Stomach (tissue), 9 donors: ENCODE results near the gene ROBO2. TPM values are rescaled to one million over a fixed set of nuclear protein-coding genes. Genes with fewer than 3 reads are reported as not detected.

ENCODE experiments used
- DNase-seq, 2 donors: peaks; one replicate each; pipeline versions ENCODE4 v3.0.0 to v3.0.0-alpha.2; 2013 to 2019
- H3K27ac ChIP-seq, 5 donors: fragments of 200-600 bp in 4 of 5; sonication (generic) in 4 of 5; one replicate each; pipeline ENCODE4 v1.5.1; 2013 to 2019; ENCODE audit warnings: mild to moderate bottlenecking in 1 of 5, moderate library complexity in 1 of 5
- H3K27me3 ChIP-seq, 3 donors: fragments of 200-600 bp; sonication (generic); one replicate each; pipeline ENCODE4 v1.5.1; 2017 to 2019; ENCODE audit warnings: mixed run types in 1 of 3
- H3K36me3 ChIP-seq, 4 donors: fragments of 200-600 bp; sonication (generic); 1 replicate in 3 of 4; 2 replicates in 1 of 4; pipeline ENCODE4 v1.5.1; 2016 to 2019
- H3K4me1 ChIP-seq, 4 donors: fragments of 200-600 bp; sonication (generic); one replicate each; pipeline ENCODE4 v1.5.1; 2016 to 2019
- H3K4me3 ChIP-seq, 4 donors: fragments of 200-600 bp; sonication (generic) in 3 of 4; one replicate each; pipeline ENCODE4 v1.5.1; 2016 to 2019; ENCODE audit warnings: mild to moderate bottlenecking in 1 of 4
- H3K9me3 ChIP-seq, 4 donors: fragments of 200-600 bp; sonication (generic); one replicate each; pipeline ENCODE4 v1.5.1; 2016 to 2019
- CTCF ChIP-seq, 7 experiments: fragments of 450-650 bp in 4 of 7; fragments of 200-600 bp in 3 of 7; sonication (generic) in 3 of 7; IDR thresholded peaks; one replicate each; pipeline ENCODE4 v1.5.1; 2016 to 2019; ENCODE audit warnings: antibody characterized with exemption in 7 of 7, control low read depth in 2 of 7, mild to moderate bottlenecking in 1 of 7
- EP300 ChIP-seq: sonication (generic); formaldehyde crosslinking; IDR thresholded peaks from one replicate; pipeline ENCODE4 v1.6.1; 2017; ENCODE audit warnings: antibody characterized with exemption
- POLR2A ChIP-seq, 4 donors: fragments of 450-650 bp; IDR thresholded peaks; one replicate each; pipeline ENCODE4 v1.6.1; 2016; ENCODE audit warnings: antibody characterized with exemption in 4 of 4, control low read depth in 2 of 4, mild to moderate bottlenecking in 1 of 4, moderate library complexity in 1 of 4
- POLR2AphosphoS5 ChIP-seq, 3 donors: sonication (generic); formaldehyde crosslinking; IDR thresholded peaks; one replicate each; pipeline ENCODE4 v1.6.1; 2016; ENCODE audit warnings: antibody characterized with exemption in 3 of 3
- WGBS, 5 donors: extraction: QIAGEN DNeasy Blood & Tissue Kit in 3 of 5; methylation state at CpG; one replicate each; pipeline versions ENCODE4 v1.1.5 to v1.1.7; 2013 to 2018; 5-methylcytosine and 5-hydroxymethylcytosine counted together
- intact Hi-C: fragments of 100-400 bp; cut with DNase I; formaldehyde crosslinking; loops from one replicate; pipeline ENCODE4 v1.15.1; 2023; ENCODE audit warnings: low total_unique reads
- polyA plus RNA-seq, 3 donors: library from polyadenylated mRNA; stranded (reverse); fragments of 200-250 nt; gene quantifications; one replicate each; pipeline ENCODE4 v1.2.3, GENCODE V29; 2013
- total RNA-seq, 5 donors: library from RNA; depleted of rRNA; stranded (reverse); fragments of >200 nt; gene quantifications; one replicate each; pipeline versions ENCODE4 v1.1.0 to v1.2.3, GENCODE V29; 2014 to 2016
- donor health status: healthy with polysubstance abuse.
- donor health status: Bipolar disorder and iron deficiency.
- donor health status: healthy.

The ROBO2 gene
- total and polyA plus RNA-seq, 8 donors: 0.25 to 11.4 (median 0.45) TPM; not detected in 2

GRCh38 chr3:77376511-77376910, 336.6 kb downstream of the ROBO2 start:
- WGBS, 5 donors: 91 to 98% (median 94%) methylated on average over 2 of the region's 2 CpGs
- Histone ChIP-seq H3K27ac (no peak overlapping the region), H3K27me3 (no peaks in the 10 kb centered on the region), H3K4me1 (no peaks in the 10 kb centered on the region), H3K9me3 (no peaks in the 10 kb centered on the region), H3K4me3 (no peak overlapping the region), H3K36me3 (no peaks in the 10 kb centered on the region)
- no peak for DNase-seq
- TF ChIP-seq POLR2A (IDR thresholded peaks at IDR 0.05) (no peak), EP300 (no peak), POLR2AphosphoS5 (IDR thresholded peaks at IDR 0.05) (no peak), CTCF (IDR thresholded peaks at IDR 0.05) (no peak)
- intact Hi-C loops: no loop called here

DNA sequence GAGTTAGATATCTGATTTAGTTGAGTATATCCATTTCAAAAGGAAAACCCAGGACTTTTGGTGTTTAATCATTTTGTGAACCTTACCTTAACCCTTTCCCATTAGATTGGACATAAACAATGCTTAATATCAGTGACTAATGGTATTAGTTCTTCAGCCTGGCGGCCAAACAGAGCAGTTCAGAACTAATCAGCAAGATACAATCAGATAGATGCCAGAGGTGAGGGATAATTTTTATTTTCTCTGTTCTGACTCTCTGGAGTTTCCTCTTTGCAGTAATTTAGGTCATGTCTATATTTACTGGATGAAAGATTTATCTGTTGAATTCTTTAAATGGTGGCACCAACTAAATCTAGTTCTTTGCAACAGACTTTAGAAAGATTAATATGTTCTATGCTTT, 337.8 kb downstream of the ROBO2 start:
- Histone ChIP-seq H3K4me3 (no peak overlapping the region), H3K4me1 (no peaks in the 10 kb centered on the region), H3K36me3 (no peaks in the 10 kb centered on the region), H3K27me3 (no peaks in the 10 kb centered on the region), H3K9me3 (no peaks in the 10 kb centered on the region), H3K27ac (no peak overlapping the region)
- intact Hi-C loops: no loop called here
- TF ChIP-seq POLR2AphosphoS5 (IDR thresholded peaks at IDR 0.05): no peak
- WGBS, 5 donors: 52 to 81% (median 55%) methylated on average over 1 of the region's 1 CpG
- no peak for DNase-seq

DNA sequence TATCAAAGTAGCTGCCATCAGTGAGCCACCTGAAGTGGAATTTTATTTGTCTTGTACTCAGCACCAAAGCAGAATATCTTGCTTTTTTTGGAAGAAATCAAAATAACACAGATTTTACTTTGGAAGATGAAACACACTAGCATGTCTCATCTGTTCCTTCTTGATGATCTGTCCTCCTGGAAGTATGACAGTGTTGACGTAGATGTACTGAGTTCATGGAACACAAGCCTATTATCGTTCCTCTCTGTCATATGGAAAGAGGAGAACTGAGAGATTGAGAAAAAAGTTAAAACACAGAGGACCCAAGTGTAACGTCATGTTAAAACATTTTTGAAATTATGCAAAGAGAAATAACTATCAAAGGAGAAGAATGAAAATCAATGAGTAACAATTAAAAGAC, 340.2 kb downstream of the ROBO2 start:
- no peaks in the 10 kb centered on the region for H3K36me3 ChIP-seq
- WGBS, 5 donors: 72 to 90% (median 83%) methylated on average over 3 of the region's 3 CpGs

DNA sequence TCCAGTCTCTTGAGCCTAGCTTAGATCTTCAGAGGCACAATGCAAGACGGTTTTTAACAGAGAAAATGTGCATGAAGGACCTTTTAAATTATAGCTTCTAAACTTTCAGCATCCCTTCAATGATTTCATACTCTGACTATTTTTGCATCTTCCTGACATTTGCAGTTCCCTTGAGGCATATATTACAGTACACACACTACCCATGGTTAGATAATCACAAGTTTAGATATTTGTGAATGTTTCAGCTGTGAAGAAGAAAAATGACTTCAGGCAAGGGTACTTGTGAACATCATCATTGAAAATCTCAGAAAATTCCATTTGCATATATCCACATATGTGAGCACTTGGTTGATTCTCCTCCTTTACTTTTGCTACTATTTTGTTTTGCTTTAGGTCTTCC, 341.5 kb downstream of the ROBO2 start:
- Histone ChIP-seq H3K4me3 (no peak overlapping the region), H3K36me3 (no peaks in the 10 kb centered on the region), H3K27ac (no peak overlapping the region), H3K4me1 (no peaks in the 10 kb centered on the region), H3K27me3 (no peaks in the 10 kb centered on the region), H3K9me3 (no peaks in the 10 kb centered on the region)
- DNase-seq: no peak
- TF ChIP-seq POLR2AphosphoS5 (IDR thresholded peaks at IDR 0.05) (no peak), EP300 (no peak), CTCF (IDR thresholded peaks at IDR 0.05) (no peak), POLR2A (IDR thresholded peaks at IDR 0.05) (no peak)
- intact Hi-C loops: no loop called here
- 0 to 31% (median 0%) methylated on average over 1 of the region's 1 CpG for WGBS, 5 donors

More for the DNA sequence above, 340.2 kb downstream of the ROBO2 start:
- Histone ChIP-seq H3K4me1 (no peaks in the 10 kb centered on the region), H3K27ac (no peak overlapping the region), H3K9me3 (no peaks in the 10 kb centered on the region), H3K4me3 (no peak overlapping the region), H3K27me3 (no peaks in the 10 kb centered on the region)
- TF ChIP-seq POLR2A (IDR thresholded peaks at IDR 0.05): no peak
- no peak for TF ChIP-seq CTCF (IDR thresholded peaks at IDR 0.05)
- no peak for TF ChIP-seq EP300
- no peak for TF ChIP-seq POLR2AphosphoS5 (IDR thresholded peaks at IDR 0.05)
- DNase-seq: no peak
- intact Hi-C loops: no loop called here

DNA sequence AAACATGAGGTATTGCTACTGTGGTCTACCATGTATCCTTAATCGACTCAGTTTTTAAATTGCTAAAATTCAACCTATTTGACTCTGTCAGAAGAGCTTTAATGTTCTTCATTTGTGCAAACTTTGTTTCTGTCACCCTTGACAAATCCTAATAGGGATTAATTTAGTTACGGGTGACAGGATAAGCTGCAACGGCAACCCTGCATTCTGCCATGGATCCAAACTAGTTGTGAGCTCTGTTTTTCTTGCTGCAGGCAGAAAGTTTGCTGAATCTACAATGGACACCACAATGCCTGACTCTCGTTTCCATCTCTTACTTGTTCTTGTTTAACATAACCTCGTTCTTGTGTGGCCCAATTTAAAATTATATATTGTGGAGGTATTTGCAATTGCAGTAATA, 352.3 kb downstream of the ROBO2 start:
- 59 to 68% (median 66%) methylated on average over 5 of the region's 5 CpGs for WGBS, 5 donors
- no peak overlapping the region for H3K4me3 ChIP-seq
- H3K36me3 ChIP-seq: no peaks in the 10 kb centered on the region
- H3K27ac ChIP-seq: no peak overlapping the region
- no peaks in the 10 kb centered on the region for H3K9me3 ChIP-seq
- no peak for DNase-seq
- no peaks in the 10 kb centered on the region for H3K4me1 ChIP-seq
- TF ChIP-seq CTCF (IDR thresholded peaks at IDR 0.05) (no peak), EP300 (no peak), POLR2AphosphoS5 (IDR thresholded peaks at IDR 0.05) (no peak), POLR2A (IDR thresholded peaks at IDR 0.05) (no peak)
- H3K27me3 ChIP-seq: no peaks in the 10 kb centered on the region
- intact Hi-C loops: no loop called here
